H9 (cell line): ENCODE measurements around the gene RPS21. TPM values are rescaled to one million over a fixed set of nuclear protein-coding genes. Genes with fewer than 3 reads are reported as not detected.

ENCODE experiments used
- DNase-seq: peaks from one replicate; pipeline ENCODE4 v3.0.0-alpha.2; 2017
- H2AFZ ChIP-seq: one replicate; pipeline ENCODE4 v1.6.1; 2013; ENCODE audit warnings: mild to moderate bottlenecking, low read length, control low read depth, moderate library complexity
- H2AK5ac ChIP-seq: 2 replicates; pipeline ENCODE4 v1.6.1; 2013; ENCODE audit warnings: low read length, control low read depth, mixed read lengths; ENCODE audit not compliant: insufficient read length
- H2BK120ac ChIP-seq: one replicate; pipeline ENCODE4 v1.6.1; 2013; ENCODE audit warnings: low read depth, mild to moderate bottlenecking, low read length, control low read depth, inconsistent platforms; ENCODE audit not compliant: poor library complexity, severe bottlenecking
- H2BK12ac ChIP-seq: 2 replicates; pipeline ENCODE4 v1.6.1; 2013; ENCODE audit warnings: low read length, control low read depth, mixed read lengths, low read depth; ENCODE audit not compliant: insufficient read length
- H2BK15ac ChIP-seq: 2 replicates; pipeline ENCODE4 v1.6.1; 2013; ENCODE audit warnings: low read depth, low read length, control low read depth
- H2BK20ac ChIP-seq: one replicate; pipeline ENCODE4 v1.6.1; 2013; ENCODE audit warnings: low read depth, mild to moderate bottlenecking, low read length, control low read depth, inconsistent platforms; ENCODE audit not compliant: poor library complexity, severe bottlenecking
- H2BK5ac ChIP-seq: 2 replicates; pipeline ENCODE4 v1.6.1; 2013; ENCODE audit warnings: low read length, control low read depth, mixed read lengths; ENCODE audit not compliant: insufficient read length
- H3K14ac ChIP-seq: 2 replicates; pipeline ENCODE4 v1.6.1; 2013; ENCODE audit warnings: low read length, control low read depth; ENCODE audit not compliant: insufficient read depth
- H3K18ac ChIP-seq: 2 replicates; pipeline ENCODE4 v1.6.1; 2013; ENCODE audit warnings: low read depth, mild to moderate bottlenecking, mixed read lengths, low read length, control low read depth; ENCODE audit not compliant: insufficient read length
- H3K23ac ChIP-seq: 2 replicates; pipeline ENCODE4 v1.6.1; 2013; ENCODE audit warnings: low read length, control low read depth, mixed read lengths, low read depth; ENCODE audit not compliant: insufficient read length
- H3K23me2 ChIP-seq: 2 replicates; pipeline ENCODE4 v1.6.1; 2013; ENCODE audit warnings: low read depth, mild to moderate bottlenecking, mixed read lengths, low read length, control low read depth; ENCODE audit not compliant: insufficient read length, poor library complexity, severe bottlenecking
- H3K27ac ChIP-seq: 2 replicates; pipeline ENCODE4 v1.5.1; 2013; ENCODE audit warnings: low read length, control low read depth, mixed read lengths, low read depth; ENCODE audit not compliant: insufficient read length
- H3K27me3 ChIP-seq: 2 replicates; pipeline ENCODE4 v1.6.1; 2013; ENCODE audit warnings: low read length, control low read depth, inconsistent platforms; ENCODE audit not compliant: insufficient read depth
- H3K4ac ChIP-seq: 2 replicates; pipeline ENCODE4 v1.6.1; 2013; ENCODE audit warnings: low read depth, mild to moderate bottlenecking, control low read depth, inconsistent platforms, low read length, moderate library complexity
- H3K4me1 ChIP-seq: 2 replicates; pipeline ENCODE4 v1.6.1; 2013; ENCODE audit warnings: low read length, control low read depth, inconsistent platforms; ENCODE audit not compliant: insufficient read depth
- H3K4me2 ChIP-seq: 2 replicates; pipeline ENCODE4 v1.6.1; 2013; ENCODE audit warnings: low read length, control low read depth, mixed read lengths; ENCODE audit not compliant: insufficient read length, insufficient read depth
- H3K56ac ChIP-seq: 2 replicates; pipeline ENCODE4 v1.6.1; 2013; ENCODE audit warnings: low read depth, mild to moderate bottlenecking, mixed read lengths, low read length, control low read depth; ENCODE audit not compliant: insufficient read length
- H3K79me1 ChIP-seq: 2 replicates; pipeline ENCODE4 v1.6.1; 2013; ENCODE audit warnings: low read depth, mild to moderate bottlenecking, moderate library complexity, low read length, control low read depth, inconsistent platforms; ENCODE audit not compliant: insufficient read depth, poor library complexity, severe bottlenecking
- H3K79me2 ChIP-seq: 2 replicates; pipeline ENCODE4 v1.6.1; 2013; ENCODE audit warnings: low read length, control low read depth, inconsistent platforms; ENCODE audit not compliant: insufficient read depth
- H3K9ac ChIP-seq: 2 replicates; pipeline ENCODE4 v1.6.1; 2013; ENCODE audit warnings: low read length, control low read depth, mixed read lengths; ENCODE audit not compliant: insufficient read length; ENCODE audit errors: extremely low read depth
- H3K9me3 ChIP-seq: one replicate; pipeline ENCODE4 v1.6.1; 2013; ENCODE audit warnings: low read depth, low read length, inconsistent platforms; ENCODE audit not compliant: control insufficient read depth
- H3T11ph ChIP-seq: one replicate; pipeline ENCODE4 v1.6.1; 2013; ENCODE audit warnings: mild to moderate bottlenecking, low read length, control low read depth, inconsistent platforms
- H4K20me1 ChIP-seq: one replicate; pipeline ENCODE4 v1.6.1; 2013; ENCODE audit not compliant: control insufficient read depth, insufficient read length, insufficient read depth
- H4K5ac ChIP-seq: 2 replicates; pipeline ENCODE4 v1.6.1; 2013; ENCODE audit warnings: low read depth, mild to moderate bottlenecking, mixed read lengths, low read length, control low read depth; ENCODE audit not compliant: insufficient read length
- H4K8ac ChIP-seq: replicated peaks from 2 replicates; pipeline ENCODE4 v1.6.1; 2013; ENCODE audit warnings: low read length, control low read depth, mixed read lengths, low read depth; ENCODE audit not compliant: insufficient read length
- H4K91ac ChIP-seq: 2 replicates; pipeline ENCODE4 v1.6.1; 2013; ENCODE audit warnings: low read depth, mild to moderate bottlenecking, moderate library complexity, mixed read lengths, low read length, control low read depth; ENCODE audit not compliant: insufficient read length
- H3K27ac Mint-ChIP-seq, 3 experiments: 2 replicates in 2 of 3; 3 replicates in 1 of 3; pipeline ENCODE4 v1.8.0; 2020 to 2021; ENCODE audit warnings: mixed read lengths in 3 of 3, mild to moderate bottlenecking in 1 of 3, moderate library complexity in 1 of 3
- H3K27me3 Mint-ChIP-seq: 2 replicates; pipeline ENCODE4 v1.8.0; 2021; ENCODE audit warnings: low read depth, mild to moderate bottlenecking, moderate library complexity, mixed read lengths
- H3K36me3 Mint-ChIP-seq, 3 experiments: 2 replicates in 2 of 3; 3 replicates in 1 of 3; pipeline ENCODE4 v1.8.0; 2020 to 2021; ENCODE audit warnings: low read depth in 3 of 3, mixed read lengths in 3 of 3; ENCODE audit not compliant: insufficient read depth in 1 of 3
- H3K4me1 Mint-ChIP-seq, 2 experiments: 2 replicates each; pipeline ENCODE4 v1.8.0; 2020; ENCODE audit warnings: mixed read lengths in 2 of 2
- H3K4me3 Mint-ChIP-seq, 2 experiments: 2 replicates in 1 of 2; 3 replicates in 1 of 2; pipeline ENCODE4 v1.8.0; 2020 to 2021; ENCODE audit warnings: mild to moderate bottlenecking in 2 of 2, mixed read lengths in 2 of 2, moderate library complexity in 1 of 2
- H3K9me3 Mint-ChIP-seq, 2 experiments: 2 replicates in 1 of 2; 3 replicates in 1 of 2; pipeline ENCODE4 v1.8.0; 2020; ENCODE audit warnings: mild to moderate bottlenecking in 2 of 2, mixed read lengths in 2 of 2, moderate library complexity in 1 of 2
- CTCF ChIP-seq: fragments of 200-600 bp; sonication (generic); conservative IDR thresholded peaks from 3 replicates; pipeline ENCODE4 v1.8.0; 2021; ENCODE audit warnings: antibody characterized with exemption, mild to moderate bottlenecking
- WGBS: extraction: QIAGEN DNeasy Blood & Tissue Kit; methylation state at CpG from one replicate; pipeline ENCODE4 v1.1.7; 2013; ENCODE audit warnings: missing lambda C conversion rate, low lambda C conversion rate, mixed read lengths; ENCODE audit not compliant: insufficient read length; ENCODE audit errors: extremely low coverage; 5-methylcytosine and 5-hydroxymethylcytosine counted together
- total RNA-seq: library from RNA; stranded (reverse); gene quantifications from 2 replicates; pipeline ENCODE4 v1.2.1, GENCODE V29; 2021

The RPS21 gene
- total RNA-seq, 1 experiment from 2014 or later: 1,715 TPM

- Mint-ChIP-seq H3K4me1 (peaks cover 0 to 6% of the 10 kb centered on the region in 2 experiments; a peak in 2 of 4 replicates), H3K36me3 (peaks cover 0 to 4% (median 0%) of the 10 kb centered on the region in 3 experiments; a peak in 1 of 7 replicates), H3K9me3 (peaks cover 0 to 5% of the 10 kb centered on the region in 2 experiments; a peak in 2 of 5 replicates), H3K27ac (no peak overlapping the region), H3K4me3 (no peak overlapping the region; a peak in 1 of 5 replicates), H3K27me3 (peaks cover 1% of the 10 kb centered on the region)
- Histone ChIP-seq H3K23me2 (no peaks in the 10 kb centered on the region), H3K79me1 (no peaks in the 10 kb centered on the region), H3K27me3 (no peaks in the 10 kb centered on the region), H3K23ac (no peak overlapping the region), H3K79me2 (no peaks in the 10 kb centered on the region), H4K91ac (no peak overlapping the region), H3K4ac (no peak overlapping the region), H3K9ac (no peak overlapping the region), H3K18ac (no peak overlapping the region), H3K27ac (no peak overlapping the region), H3K4me2 (no peak overlapping the region), H2AK5ac (no peak overlapping the region), H2BK12ac (no peak overlapping the region), H3K14ac (no peak overlapping the region), H4K5ac (no peak overlapping the region), H3K4me1 (no peaks in the 10 kb centered on the region), H3K9me3 (no peaks in the 10 kb centered on the region), H2AFZ (no peak overlapping the region), H3T11ph (no peak overlapping the region), H2BK5ac (no peak overlapping the region), H3K56ac (no peak overlapping the region), H2BK20ac (no peak overlapping the region), H4K20me1 (no peaks in the 10 kb centered on the region), H2BK15ac (no peak overlapping the region), H4K8ac (no peak overlapping the region), H2BK120ac (no peak overlapping the region)
- TF ChIP-seq CTCF: no peak
- DNase-seq: no peak
- WGBS: no CpG with 5 or more reads among the region's 25 CpGs
Measured at GRCh38 chr20:62417981-62418708, 31.2 kb downstream of the RPS21 start.
